ENCODE measurements around the gene PIGM.
A peak's percentile ranks its signal among the peaks of the same experiment; 100 is the strongest.

The PIGM gene

GRCh38 chr1:160076295-160076694 is 44.5 kb upstream of the PIGM start:
- TF ChIP-seq CTCF (conservative IDR thresholded peaks at IDR 0.05; ENCODE audit: low read length), result no peak
- DNase-seq (ENCODE audit: low read depth), result peak; percentile 21
- no peak overlapping the region for H3K4me3 ChIP-seq (ENCODE audit: low read length)

GRCh38 chr1:160075836-160076235 is 44.0 kb upstream of the PIGM start:
- TF ChIP-seq CTCF (conservative IDR thresholded peaks at IDR 0.05; ENCODE audit: low read length), result no peak
- H3K4me3 ChIP-seq (ENCODE audit: low read length), result no peak overlapping the region
- DNase-seq (ENCODE audit: low read depth), result no peak

- H3K4me3 ChIP-seq (ENCODE audit: low read length), result no peak overlapping the region
- no peak for DNase-seq (ENCODE audit: low read depth)
- TF ChIP-seq CTCF (conservative IDR thresholded peaks at IDR 0.05; ENCODE audit: low read length), result no peak
Observed at GRCh38 chr1:160074865-160075264, 43.1 kb upstream of the PIGM start.

- no peak for TF ChIP-seq CTCF (conservative IDR thresholded peaks at IDR 0.05; ENCODE audit: low read length)
- no peak overlapping the region for H3K4me3 ChIP-seq (ENCODE audit: low read length)
- DNase-seq (ENCODE audit: low read depth), result no peak
Observed at GRCh38 chr1:160071289-160071688, 39.5 kb upstream of the PIGM start.

- TF ChIP-seq CTCF (conservative IDR thresholded peaks at IDR 0.05; ENCODE audit: low read length), result no peak
- peak; percentile 33 for DNase-seq (ENCODE audit: low read depth)
- peak overlapping the region; percentile 59 for H3K4me3 ChIP-seq (ENCODE audit: low read length)
Observed at GRCh38 chr1:160070243-160071163, 38.7 kb upstream of the PIGM start.

- peak within 1 kb of the TSS; percentile 59 for H3K4me3 ChIP-seq (ENCODE audit: low read length)
- no peak for DNase-seq (ENCODE audit: low read depth)
- no peak for TF ChIP-seq CTCF (conservative IDR thresholded peaks at IDR 0.05; ENCODE audit: low read length)
Observed at GRCh38 chr1:160069460-160070231, 37.9 kb upstream of the PIGM start, which contains the start of gene KCNJ10. TSS of gene KCNJ10 (minus strand) at chr1:160070160. CDS start at chr1:160042532, 27,628 bp downstream.

Measured in AG10803 (cell line).